AG09319 (cell line): Measurements from ENCODE around the gene SHROOM3.

Source experiments
- DNase-seq: peaks from one replicate; pipeline ENCODE4 v3.0.0-alpha.2; 2010; ENCODE audit warnings: low read depth; ENCODE audit errors: extremely low read depth
- CTCF ChIP-seq: IDR thresholded peaks from 2 replicates; pipeline ENCODE4 v1.5.1; 2011; ENCODE audit warnings: low read depth, mild to moderate bottlenecking, inconsistent platforms, low read length, moderate library complexity

SHROOM3 gene

GRCh38 chr4:76581077-76581962 is 146.3 kb downstream of the SHROOM3 start:
- no peak for TF ChIP-seq CTCF
- no peak for DNase-seq

GRCh38 chr4:76582074-76582816 is 147.2 kb downstream of the SHROOM3 start:
- no peak for TF ChIP-seq CTCF
- DNase-seq: no peak

GRCh38 chr4:76582817-76583087 is 147.7 kb downstream of the SHROOM3 start:
- no peak for DNase-seq
- no peak for TF ChIP-seq CTCF

GRCh38 chr4:76584241-76585152 is 149.5 kb downstream of the SHROOM3 start:
- no peak for DNase-seq
- TF ChIP-seq CTCF: no peak

- no peak for TF ChIP-seq CTCF
- no peak for DNase-seq
These were observed 150.2 kb downstream of the SHROOM3 start for GRCh38 chr4:76585272-76585671.

- no peak; the same call in 1 of the 2 replicates for TF ChIP-seq CTCF
- DNase-seq: no peak
These were observed 150.9 kb downstream of the SHROOM3 start for GRCh38 chr4:76585897-76586360.
